ENCODE results near the gene ERICH4.

DNA sequence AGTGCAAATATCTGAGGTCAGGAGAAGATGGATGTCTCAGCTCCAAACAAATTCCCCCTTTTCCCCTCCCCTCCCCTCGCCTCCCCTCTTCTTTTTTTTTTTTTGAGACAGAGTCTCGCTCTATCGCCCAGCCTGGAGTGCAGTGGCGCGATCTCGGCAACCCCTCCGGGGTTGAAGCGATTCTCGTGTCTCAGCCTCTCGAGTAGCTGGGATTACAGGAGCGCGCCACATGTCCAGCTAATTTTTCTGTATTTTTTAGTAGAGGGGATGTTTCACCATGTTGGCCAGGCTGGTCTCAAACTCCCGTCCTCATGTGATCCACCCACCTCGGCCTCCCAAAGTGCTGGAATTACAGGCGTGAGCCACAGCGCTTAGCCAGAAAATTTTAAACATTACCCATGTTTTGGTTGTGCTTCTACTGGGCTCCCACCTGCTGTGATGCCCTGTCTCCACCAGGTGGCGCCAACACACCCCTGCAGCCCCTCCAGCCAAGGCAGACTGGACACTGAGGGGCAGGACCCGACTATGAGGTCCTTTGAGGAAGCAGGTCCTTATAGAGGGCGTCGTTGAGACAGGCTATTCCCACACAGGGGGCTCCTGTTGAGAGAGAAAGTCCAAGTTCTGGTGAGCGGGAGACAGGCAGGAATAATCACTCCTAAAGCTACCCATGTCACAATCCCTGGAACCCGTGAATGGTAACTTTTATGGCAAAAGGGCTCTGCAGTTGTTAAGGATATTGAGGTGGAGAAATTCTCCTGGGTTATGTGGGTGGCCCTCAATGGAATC lies 6.3 kb downstream of the ERICH4 start:
- TF ChIP-seq POLR2AphosphoS5 (IDR thresholded peaks at IDR 0.05) (peak in 1 of 3 donors; percentile 22), CTCF (IDR thresholded peaks at IDR 0.05) (peak; percentile 96 to 97 (median 96)), POLR2A (IDR thresholded peaks at IDR 0.05) (no peak)

Measured in breast epithelium (tissue), 3 donors.